22Rv1 (cell line): Measurements from ENCODE around the gene C19orf33.
"Not testable (repeated sequence)": the region's sequence is repeated elsewhere in the genome, so short reads cannot be mapped to it uniquely, and the experiment has no call there.

Experiments used
- ZFX ChIP-seq: fragments of 450-650 bp; IDR thresholded peaks from 2 replicates; pipeline ENCODE4 v1.6.1; 2017; ENCODE audit warnings: antibody characterized with exemption, borderline replicate concordance
- TF ChIP-seq, protein P1 (sequence below): fragments of 450-650 bp; IDR thresholded peaks from 2 replicates; pipeline ENCODE4 v1.5.1; 2017; ENCODE audit warnings: mild to moderate bottlenecking

GRCh38 chr19:38261942-38262341 lies 42.1 kb upstream of the C19orf33 start:
- TF ChIP-seq, protein P1, sequence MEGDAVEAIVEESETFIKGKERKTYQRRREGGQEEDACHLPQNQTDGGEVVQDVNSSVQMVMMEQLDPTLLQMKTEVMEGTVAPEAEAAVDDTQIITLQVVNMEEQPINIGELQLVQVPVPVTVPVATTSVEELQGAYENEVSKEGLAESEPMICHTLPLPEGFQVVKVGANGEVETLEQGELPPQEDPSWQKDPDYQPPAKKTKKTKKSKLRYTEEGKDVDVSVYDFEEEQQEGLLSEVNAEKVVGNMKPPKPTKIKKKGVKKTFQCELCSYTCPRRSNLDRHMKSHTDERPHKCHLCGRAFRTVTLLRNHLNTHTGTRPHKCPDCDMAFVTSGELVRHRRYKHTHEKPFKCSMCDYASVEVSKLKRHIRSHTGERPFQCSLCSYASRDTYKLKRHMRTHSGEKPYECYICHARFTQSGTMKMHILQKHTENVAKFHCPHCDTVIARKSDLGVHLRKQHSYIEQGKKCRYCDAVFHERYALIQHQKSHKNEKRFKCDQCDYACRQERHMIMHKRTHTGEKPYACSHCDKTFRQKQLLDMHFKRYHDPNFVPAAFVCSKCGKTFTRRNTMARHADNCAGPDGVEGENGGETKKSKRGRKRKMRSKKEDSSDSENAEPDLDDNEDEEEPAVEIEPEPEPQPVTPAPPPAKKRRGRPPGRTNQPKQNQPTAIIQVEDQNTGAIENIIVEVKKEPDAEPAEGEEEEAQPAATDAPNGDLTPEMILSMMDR: not testable (repeated sequence)
- not testable (repeated sequence) for TF ChIP-seq ZFX
